DMS 273 treated with DMSO at 0.1 percent for 48 hours (cell line): ENCODE results near the gene EEIG1.

Experiments used
- DNase-seq: peaks from one replicate; lab custom pipeline; 2025; lab: John Stamatoyannopoulos, UW

EEIG1 gene

GRCh38 chr9:128001151-128001778 is 20.5 kb upstream of the EEIG1 start:
- no peak for DNase-seq

- no peak for DNase-seq
Observed at GRCh38 chr9:127999461-127999860, 18.7 kb upstream of the EEIG1 start.

DNA sequence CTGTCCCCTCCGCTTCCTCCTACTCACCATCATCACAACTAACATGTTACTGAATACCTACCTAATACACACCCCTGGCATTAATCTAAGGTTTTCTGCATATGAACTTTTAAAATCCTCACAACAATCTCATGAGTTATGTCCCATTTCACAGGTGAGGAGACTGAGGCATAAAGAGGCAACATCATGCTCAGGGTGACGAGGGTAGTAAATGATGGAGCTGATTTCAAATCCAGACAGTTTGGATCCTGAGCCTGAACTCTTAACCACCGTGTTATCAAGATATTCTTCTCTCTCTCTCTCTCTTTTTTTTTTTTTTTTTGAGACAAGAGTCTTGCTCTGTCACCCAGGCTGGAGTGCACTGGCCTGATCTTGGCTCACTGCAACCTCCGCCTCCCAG is 12.9 kb upstream of the EEIG1 start:
- no peak for DNase-seq

DNA sequence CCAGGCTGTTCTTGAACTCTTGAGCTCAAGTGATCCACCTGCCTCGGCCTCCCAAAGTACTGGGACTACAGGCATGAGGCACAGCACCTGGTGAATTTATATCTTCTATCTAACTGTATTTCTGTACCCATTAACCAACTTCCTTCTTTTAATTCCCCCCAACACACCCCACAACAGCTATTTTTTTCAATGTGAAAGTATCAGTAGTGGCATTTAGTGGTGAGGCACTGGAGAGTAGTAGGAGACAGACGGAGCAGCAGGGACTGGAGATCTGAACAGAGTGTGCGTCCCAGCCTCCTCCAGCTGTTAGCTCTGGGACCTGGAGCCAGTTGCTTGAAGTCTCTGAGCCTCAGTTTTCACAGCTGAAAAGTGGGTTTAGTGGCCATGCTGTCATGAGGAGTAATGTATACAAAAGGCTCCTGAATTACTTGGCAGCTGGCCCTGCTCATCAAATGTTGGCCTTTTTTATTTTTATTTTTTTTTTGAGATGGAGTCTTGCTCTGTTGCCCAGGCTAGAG is 11.0 kb upstream of the EEIG1 start:
- DNase-seq = no peak

GRCh38 chr9:127991017-127991756 is 10.4 kb upstream of the EEIG1 start:
- DNase-seq = no peak

GRCh38 chr9:127990554-127990953 is 9.8 kb upstream of the EEIG1 start:
- no peak for DNase-seq

DNA sequence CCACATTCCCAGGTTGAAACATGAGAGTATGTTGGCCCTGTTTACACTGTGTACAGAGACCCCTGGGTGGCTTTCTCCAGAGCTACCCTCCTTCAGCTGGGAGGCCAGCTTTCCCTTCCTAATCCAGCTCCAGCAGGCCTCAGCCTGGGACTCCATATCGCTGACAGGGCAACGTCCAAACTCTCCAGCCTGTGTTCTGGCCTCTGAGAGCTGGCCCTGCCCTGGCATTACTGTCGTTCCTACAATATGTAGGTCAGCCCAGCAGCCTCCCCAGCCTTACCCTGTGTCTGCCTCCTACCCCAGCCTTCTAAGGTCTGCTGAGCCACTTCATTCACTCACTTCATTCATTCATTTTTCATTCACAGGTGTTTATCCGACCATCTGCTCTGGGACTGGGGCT is 8.3 kb upstream of the EEIG1 start:
- DNase-seq = no peak

DNA sequence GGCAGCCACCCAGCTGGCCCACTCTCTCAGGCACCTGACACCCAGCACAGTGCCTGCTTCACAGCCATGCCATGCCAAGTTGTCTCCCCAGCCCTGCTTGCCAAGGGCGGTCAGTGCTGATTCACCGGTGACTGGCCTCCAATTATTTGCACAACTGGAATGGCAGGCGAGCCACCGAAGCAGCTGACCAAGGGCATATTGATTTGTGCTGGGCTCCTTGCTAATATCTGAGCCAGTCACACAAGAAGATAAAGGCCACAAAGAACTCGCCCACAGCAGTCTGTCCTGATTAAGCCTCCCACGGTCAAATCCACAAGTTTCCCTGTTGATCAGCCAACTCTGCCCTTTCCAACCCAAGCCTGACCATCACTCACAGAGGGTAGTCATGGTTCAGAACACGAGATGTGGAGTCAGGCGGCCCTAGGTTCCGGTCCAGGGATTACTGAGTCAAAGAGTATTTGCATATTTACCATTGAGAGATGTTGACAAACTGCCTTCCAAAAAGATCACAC is 6.4 kb upstream of the EEIG1 start:
- no peak for DNase-seq

DNA sequence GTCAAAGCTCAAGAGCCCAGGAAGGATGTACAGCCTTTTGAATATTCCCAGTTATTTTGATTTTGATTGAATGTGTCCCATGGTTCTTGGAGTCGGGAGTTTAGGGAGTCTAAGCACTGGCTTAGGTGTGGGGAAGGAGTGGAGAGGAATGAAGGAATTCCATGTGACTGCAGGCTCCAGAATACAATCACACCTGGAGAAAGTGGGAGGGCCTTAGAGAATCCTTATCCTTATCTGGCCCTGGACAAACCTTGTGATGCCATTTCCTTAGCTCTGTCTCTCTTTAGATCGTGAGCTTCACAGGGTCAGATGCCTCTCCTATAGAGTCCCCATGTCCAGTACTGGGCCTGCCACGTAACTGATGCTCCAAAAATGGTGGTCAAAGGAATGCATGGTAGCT is 4.2 kb upstream of the EEIG1 start:
- no peak for DNase-seq

DNA sequence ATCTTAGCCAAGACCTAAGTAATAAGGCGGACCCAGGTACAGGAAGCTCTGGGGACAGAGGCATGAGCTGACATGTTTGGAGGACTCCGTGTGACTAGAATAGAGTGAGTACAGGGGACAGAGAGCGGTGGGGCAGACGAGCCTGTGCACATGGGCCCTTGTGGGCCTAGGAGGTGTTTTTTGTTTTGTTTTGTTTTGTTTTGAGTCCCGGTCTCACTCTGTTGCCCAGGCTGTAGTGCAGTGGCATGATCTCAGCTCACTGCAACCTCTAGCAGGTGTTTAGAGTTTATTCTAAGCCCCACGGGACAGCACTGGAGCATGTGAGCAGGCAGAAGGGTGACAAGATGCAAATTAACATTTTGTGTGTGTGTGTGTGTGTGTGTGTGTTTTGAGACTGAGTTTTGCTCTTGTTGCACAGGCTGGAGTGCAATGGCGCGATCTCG is 3.1 kb upstream of the EEIG1 start:
- DNase-seq = no peak

DNA sequence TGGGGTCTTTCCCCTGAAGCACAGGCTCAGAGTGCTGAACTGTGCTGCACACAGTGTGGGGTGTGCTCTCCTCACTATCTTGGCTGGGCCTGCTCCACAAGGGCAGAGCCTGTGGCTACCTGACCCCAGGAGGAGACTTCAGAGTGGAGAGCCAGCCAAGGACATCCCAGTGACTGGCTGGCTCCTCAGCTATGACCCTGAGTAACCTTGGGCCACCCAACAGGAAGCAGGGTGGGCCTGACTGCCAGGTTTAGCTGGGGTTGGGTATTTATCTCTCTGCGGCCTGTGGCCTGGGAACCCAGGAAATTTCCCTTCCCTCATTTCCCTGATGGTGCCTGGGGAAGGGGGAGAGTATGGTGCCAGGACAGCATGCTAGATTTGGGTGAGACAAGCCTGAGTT is 2.1 kb upstream of the EEIG1 start:
- no peak for DNase-seq

- no peak for DNase-seq
Observed at GRCh38 chr9:127981559-127982121, 851 bp upstream of the EEIG1 start.

- no peak for DNase-seq
Observed at GRCh38 chr9:127980060-127980705, 606 bp downstream of the EEIG1 start.

DNA sequence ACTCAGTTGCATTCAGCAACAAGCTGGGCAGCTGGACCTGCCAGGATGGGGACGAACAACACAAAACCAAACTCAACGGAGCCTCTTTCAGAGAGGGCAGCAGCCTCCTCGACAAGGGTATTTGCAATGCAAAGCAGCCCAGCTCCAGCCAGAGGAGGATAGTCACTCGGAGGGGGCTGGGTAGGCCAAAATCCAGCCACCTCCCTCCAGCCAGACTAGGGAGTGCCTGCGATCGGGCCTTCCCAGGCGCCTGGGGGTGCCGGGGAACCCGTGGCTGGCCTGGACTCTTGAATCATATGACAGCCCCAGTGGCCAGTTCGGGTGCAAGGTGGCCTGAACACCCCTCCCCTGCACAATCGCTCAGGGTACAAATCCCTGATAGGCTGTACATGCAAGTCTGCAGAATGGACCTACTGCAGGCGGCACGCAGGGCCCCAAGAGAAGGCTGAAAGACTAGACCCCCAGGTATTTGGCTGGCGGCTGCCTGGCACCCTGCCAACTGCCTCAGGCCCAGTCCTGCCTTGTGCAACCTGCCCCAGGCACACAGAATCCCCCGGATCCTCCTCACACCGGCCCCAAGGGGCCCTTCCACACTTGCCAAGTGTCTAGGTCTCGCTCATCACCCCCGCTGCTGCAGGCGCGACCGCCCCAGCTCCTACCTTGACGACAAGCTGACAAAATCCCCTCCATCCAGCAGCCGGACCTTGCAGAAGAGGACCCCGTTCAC is 1.3 kb downstream of the EEIG1 start:
- no peak for DNase-seq

GRCh38 chr9:127979015-127979332 is 1.8 kb downstream of the EEIG1 start:
- no peak for DNase-seq

GRCh38 chr9:127977884-127978647 is 2.7 kb downstream of the EEIG1 start:
- no peak for DNase-seq

DNA sequence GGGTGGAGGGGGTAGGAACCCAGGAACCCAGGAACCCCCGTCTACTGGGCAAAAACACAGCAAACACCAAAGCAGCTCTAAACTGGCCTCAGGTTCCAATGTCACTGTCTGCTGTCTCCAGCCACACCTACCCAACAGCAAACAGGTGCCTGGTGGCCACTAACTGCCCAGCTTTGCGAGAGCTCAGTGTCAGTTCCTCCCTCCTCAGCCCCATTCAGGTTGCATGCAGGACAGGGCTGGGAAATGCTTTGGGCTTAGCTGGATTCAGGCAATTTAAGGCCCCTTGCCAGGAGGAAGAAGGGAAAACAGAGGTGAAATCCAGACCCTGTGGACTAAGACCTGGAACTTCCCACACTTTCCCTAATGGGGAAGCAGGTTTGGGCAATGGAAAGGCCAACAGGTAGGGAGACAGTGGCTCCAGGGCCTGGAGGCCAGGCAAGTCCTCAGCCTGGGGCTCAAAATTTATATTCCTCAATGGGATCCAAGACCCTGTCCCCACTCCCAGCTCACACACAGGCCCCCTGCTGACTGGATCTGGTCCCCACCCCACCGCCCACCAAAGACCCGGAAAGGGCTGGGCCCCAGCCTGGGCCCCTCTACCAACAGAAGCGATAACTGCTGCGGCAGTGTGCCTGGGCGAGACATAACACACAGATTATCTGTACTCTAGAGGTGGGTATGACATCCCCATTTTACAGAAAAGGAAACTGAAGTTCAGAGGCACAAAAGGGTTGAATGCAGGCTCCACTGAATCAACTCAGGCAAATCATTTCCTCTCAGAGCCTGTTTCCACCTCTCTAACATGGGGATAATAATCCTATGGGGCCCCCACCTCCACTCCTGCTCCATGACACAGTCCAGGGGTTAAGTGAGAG is 3.5 kb downstream of the EEIG1 start:
- no peak for DNase-seq

DNA sequence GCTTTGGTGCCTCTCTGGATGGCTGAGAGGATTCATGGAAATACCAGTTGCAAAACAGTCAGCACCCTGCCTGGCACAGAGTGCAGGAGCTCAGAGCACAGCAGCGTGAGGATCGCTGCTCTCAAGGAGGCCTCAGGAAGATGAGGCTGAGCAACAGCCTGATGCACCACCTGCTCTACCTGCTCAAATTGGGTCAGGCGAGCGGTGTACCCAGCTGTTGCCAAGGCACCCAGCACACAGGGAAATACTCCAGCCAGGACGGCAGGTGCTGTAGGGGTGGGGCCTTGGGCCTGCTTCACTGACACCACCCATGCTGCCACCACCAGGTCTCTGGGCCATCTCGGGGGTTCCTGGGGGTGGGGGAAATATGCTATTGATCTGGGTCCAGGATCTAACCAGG is 4.3 kb downstream of the EEIG1 start:
- DNase-seq = no peak

- DNase-seq = no peak
Observed at GRCh38 chr9:127975376-127976315, 5.1 kb downstream of the EEIG1 start.
